GM21619 (cell line): ENCODE data around the gene FSTL4.

Source experiments
- ATAC-seq: cut with Tn5 transposase; IDR thresholded peaks from one replicate; pipeline ENCODE4 v1.9.1; 2021; ENCODE audit not compliant: unreplicated experiment

Gene FSTL4

GRCh38 chr5:133612249-133612860 is at the start of gene FSTL4:
Gene FSTL4, minus strand, starts transcription at chr5:133612541.
- ATAC-seq = no peak

DNA sequence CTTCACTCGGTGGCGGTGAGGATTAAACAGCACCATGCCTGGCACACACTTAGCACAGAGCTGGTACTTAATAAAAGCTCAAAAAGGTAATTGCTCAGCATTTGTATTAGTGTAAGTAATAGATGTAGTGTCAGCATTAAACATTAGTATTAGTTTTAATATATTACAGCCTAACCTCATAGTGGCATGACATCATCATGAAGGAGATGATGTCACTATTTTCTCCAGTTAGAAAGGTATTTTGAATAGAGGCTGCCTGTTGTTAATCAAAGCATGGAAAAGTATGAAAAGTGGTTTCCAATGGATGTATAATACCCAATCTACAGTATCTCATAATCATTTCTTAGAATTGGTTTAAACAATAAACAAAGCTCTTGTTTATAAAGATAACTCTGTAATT is 49.0 kb upstream of the FSTL4 start:
- no peak for ATAC-seq

DNA sequence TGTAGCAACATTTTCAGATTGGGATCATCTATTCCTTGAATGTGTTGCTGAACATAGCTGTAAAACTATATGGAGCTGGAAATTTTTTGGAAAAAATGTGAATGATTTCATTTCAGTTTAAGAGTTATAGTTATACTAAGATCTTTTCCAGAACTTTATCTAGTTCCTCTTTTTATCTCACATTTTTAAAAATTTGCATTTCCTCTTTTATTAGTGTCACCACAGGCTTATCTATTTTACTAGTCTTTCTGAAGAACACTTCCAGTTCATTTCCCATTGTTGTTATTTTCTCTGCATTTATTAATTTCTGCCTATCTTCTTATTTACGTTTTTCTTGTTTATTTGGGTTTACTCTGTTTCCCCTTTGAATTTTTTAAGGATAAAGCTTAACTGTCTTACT is 46.0 kb upstream of the FSTL4 start:
- no peak for ATAC-seq

DNA sequence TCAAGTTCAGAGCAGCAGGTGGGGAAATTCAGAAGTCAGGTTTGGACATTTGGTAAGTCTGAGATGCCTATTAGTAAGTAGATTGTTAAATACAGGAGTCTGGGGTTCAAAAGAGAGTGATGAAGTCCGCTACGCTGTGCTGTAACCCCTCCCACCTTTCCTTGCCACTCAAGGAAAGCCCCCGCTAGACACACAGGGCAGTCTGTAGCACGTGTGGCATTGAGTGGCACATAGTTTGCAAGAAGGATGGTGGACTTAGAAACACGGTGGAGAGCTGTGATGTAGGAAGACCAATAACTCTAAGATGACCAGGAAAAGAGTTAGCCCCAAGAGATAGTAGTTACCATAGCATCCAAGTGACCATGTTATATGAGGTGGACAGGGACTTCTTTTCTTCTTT is 44.7 kb upstream of the FSTL4 start:
- ATAC-seq = no peak

DNA sequence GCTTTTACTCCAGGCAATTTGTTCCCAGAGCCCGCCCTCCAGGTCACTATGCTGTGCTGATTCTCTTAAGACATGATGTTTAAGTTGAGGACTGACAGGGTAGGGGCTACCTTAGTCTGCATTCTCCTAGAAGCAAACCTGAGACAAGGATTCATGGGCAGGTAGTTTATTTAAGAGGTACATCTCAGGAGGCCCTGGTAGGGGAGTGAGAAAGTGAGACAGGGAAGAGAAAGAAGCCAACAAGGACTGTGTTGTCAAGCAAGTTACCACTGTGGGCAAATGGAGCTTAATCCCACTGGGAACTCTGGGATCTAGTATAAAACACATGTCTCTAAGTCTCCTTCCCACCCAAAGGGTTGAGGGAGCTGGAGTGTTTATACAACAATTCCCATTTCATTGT is 43.6 kb upstream of the FSTL4 start:
- no peak for ATAC-seq

GRCh38 chr5:133653760-133654049 is 41.4 kb upstream of the FSTL4 start:
- ATAC-seq = no peak

GRCh38 chr5:133652951-133653759 is 40.8 kb upstream of the FSTL4 start:
- no peak for ATAC-seq

GRCh38 chr5:133644000-133644865 is 31.9 kb upstream of the FSTL4 start:
- no peak for ATAC-seq

- ATAC-seq = no peak
Observed at GRCh38 chr5:133643365-133643764, 31.0 kb upstream of the FSTL4 start.

DNA sequence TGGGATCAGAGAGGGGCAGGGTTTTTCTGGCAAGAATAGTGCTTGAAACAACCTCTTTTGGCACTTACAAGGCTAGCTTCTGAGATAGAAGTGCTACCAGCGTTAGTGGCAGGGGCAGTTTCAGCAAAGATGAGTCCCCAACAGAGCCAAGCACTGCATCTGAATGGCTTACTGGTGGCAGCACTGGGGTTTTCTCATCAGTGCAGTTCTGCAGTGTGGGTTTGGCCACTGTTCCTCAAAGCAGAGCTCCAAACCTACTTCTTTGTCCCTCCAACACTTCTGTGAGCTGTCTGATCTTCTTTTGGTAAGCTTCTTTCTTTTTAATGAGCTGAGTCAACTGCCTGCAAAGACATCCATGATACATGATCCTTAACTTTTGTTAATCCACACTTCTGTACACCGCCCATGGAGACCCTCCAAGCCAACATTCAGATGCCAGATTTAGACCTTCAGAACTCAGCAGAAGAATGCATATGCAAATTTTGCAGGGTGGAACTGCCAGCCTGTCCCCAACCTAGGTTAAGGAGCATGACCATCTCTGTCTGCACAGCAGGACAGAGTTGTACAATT is 29.9 kb upstream of the FSTL4 start:
- ATAC-seq = no peak

DNA sequence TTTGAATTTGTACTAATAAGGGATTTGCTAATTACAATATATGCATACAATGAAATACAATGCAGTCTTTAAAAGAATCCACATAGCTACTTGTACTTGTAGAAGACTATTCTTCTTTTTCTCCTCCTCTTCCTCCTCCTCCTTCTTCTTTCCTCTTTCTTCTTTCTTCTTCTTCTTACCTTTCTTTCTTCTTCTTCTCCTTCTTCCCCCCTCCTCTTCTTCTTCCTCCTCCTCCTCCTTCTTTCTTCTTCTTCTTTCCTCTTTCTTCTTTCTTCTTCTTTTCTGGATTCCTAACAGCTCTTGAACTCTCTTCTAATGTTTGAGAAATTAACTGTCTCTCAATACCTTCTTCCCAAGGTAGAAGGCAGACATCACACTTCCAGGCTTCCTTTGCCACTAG is 29.3 kb upstream of the FSTL4 start:
- ATAC-seq = no peak

DNA sequence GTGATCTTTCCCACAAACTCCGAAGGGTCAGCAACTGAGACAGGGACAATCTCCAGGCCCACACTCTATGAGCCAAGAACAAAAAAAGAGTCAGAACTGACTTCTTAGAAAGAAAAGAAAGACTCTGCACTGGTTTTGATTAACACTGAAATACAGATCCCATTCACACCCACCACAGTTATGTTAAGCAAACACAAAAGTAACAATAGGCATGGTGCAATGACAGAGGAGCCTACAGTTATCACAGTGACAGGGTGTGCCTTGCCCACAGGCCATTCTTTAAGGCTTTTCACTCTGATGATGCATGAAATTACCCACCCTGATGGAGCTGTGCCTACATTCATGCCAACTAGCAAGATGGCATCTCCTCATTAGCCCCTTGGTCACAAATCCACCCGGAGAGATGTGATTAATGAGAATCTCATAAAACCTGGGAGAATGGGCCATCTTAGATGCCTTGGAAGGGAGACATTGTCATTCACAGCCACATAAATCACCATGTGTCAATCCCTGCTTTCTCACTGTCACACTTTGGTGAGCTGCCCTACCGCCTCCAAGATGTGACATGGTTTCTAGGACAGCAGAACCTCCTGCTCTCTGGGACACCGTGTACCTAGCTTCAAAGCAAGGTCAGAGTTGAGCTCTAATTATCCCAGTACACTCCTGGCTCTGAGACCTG is 27.6 kb upstream of the FSTL4 start:
- no peak for ATAC-seq

DNA sequence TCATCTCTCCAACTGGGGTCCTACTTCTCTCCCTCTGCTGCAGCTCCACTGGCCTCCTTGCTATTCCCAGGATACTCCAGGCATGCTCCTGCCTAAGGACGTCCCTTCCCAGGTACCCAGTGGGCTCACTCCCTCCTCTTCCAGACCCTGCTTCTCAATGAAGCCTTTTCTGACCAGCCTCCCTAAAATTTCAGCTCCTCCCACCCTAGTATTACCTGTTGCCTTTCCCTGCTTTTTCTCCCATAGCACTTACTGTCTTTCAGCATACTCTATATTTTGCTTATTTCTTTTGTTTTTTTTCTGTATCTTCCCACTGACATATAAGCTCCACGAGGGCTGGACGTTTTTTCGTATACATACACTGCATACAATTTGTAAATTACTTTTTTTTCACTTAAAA is 26.1 kb upstream of the FSTL4 start:
- ATAC-seq = no peak

DNA sequence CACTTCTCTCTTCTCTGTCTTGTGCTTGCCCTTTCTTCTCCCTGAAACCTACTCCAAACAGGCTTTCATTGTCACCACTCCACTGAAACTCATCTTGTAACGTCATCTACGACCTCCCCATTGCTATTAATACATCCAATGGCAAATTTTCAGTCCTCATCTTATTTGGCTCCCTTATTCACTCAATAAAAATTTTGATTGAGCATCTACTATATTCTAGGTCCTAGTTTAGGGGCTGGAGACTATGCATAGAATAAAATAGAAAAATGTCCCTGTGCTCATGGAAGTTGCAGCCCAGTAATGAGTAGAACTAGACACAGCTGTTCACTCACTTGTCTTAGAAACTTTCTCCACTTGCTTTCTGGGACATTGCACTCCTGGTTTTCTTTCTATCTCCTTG is 24.9 kb upstream of the FSTL4 start:
- ATAC-seq = no peak

- no peak for ATAC-seq
Observed at GRCh38 chr5:133635051-133635450, 22.7 kb upstream of the FSTL4 start.

- no peak for ATAC-seq
Observed at GRCh38 chr5:133627180-133627579, 14.8 kb upstream of the FSTL4 start.

- no peak for ATAC-seq
Observed at GRCh38 chr5:133624316-133624715, 12.0 kb upstream of the FSTL4 start.

DNA sequence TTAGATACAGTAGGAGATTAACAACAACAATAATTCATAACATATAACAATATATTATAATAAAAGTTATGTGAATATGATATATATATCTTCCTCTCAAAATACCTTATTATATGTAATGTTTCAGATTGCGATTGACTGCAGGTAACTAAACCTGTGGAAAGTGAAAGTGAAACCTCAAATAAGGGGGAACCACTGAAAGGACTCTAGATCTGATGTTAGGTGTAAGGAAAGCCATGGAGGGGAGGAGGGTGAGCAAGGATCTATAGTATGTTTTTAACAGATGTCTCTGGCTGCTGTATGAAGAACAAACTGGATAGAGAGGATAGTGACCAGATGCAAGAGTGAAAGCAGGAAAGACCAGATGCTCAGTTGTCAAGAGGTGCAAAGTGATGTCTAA is 5.8 kb upstream of the FSTL4 start:
- no peak for ATAC-seq

- ATAC-seq = no peak
Observed at GRCh38 chr5:133613743-133614142, 1.4 kb upstream of the FSTL4 start.

DNA sequence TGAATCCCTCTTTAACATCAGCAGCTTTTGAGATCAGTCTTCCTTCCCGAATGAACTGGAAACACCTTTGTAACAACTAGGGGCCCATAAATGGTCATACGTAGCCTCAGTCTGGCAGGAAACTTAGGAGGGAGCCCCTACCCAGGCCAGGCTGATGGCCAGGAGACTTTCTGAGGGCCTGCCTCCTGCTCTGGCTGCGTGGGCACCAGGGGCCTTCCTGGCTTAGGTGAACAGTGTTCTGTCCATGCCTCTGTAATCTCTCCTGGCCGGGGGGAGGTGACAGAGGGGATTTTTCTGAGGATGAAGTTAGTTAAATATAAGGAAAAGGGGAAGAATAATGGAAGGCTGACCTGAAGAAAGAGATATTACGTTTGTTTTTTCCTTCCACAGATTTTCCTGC is 843 bp upstream of the FSTL4 start:
- ATAC-seq = no peak
